ENCODE data around the gene ABCB1. TPM values are rescaled to one million over a fixed set of nuclear protein-coding genes. Genes with fewer than 3 reads are reported as not detected.

ABCB1 gene
- total and polyA plus RNA-seq, 9 of the 15 experiments (the other 6 are each of a cell fraction or from before 2014, with no cell fraction given) = 0.03 to 0.86 (median 0.52) TPM

DNA sequence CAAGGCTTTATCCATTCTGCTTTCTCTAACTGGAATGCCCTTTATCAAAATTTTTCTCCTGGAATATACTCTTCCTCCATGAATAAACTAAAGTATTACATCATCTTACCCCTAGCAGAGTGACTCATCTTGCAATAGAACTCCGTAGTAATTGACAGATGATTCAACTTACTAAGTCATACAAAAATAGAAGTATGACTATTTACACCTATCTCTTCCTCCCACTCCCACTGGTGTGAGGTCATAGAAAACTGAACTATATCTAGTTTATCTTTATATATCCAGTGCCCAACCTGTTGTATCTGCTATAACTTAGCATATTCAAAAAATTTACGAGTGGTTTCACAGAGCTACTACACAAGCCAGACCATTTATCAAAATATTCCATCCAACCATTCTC lies 26.1 kb downstream of the ABCB1 start (continued):
- TF ChIP-seq, protein P1, sequence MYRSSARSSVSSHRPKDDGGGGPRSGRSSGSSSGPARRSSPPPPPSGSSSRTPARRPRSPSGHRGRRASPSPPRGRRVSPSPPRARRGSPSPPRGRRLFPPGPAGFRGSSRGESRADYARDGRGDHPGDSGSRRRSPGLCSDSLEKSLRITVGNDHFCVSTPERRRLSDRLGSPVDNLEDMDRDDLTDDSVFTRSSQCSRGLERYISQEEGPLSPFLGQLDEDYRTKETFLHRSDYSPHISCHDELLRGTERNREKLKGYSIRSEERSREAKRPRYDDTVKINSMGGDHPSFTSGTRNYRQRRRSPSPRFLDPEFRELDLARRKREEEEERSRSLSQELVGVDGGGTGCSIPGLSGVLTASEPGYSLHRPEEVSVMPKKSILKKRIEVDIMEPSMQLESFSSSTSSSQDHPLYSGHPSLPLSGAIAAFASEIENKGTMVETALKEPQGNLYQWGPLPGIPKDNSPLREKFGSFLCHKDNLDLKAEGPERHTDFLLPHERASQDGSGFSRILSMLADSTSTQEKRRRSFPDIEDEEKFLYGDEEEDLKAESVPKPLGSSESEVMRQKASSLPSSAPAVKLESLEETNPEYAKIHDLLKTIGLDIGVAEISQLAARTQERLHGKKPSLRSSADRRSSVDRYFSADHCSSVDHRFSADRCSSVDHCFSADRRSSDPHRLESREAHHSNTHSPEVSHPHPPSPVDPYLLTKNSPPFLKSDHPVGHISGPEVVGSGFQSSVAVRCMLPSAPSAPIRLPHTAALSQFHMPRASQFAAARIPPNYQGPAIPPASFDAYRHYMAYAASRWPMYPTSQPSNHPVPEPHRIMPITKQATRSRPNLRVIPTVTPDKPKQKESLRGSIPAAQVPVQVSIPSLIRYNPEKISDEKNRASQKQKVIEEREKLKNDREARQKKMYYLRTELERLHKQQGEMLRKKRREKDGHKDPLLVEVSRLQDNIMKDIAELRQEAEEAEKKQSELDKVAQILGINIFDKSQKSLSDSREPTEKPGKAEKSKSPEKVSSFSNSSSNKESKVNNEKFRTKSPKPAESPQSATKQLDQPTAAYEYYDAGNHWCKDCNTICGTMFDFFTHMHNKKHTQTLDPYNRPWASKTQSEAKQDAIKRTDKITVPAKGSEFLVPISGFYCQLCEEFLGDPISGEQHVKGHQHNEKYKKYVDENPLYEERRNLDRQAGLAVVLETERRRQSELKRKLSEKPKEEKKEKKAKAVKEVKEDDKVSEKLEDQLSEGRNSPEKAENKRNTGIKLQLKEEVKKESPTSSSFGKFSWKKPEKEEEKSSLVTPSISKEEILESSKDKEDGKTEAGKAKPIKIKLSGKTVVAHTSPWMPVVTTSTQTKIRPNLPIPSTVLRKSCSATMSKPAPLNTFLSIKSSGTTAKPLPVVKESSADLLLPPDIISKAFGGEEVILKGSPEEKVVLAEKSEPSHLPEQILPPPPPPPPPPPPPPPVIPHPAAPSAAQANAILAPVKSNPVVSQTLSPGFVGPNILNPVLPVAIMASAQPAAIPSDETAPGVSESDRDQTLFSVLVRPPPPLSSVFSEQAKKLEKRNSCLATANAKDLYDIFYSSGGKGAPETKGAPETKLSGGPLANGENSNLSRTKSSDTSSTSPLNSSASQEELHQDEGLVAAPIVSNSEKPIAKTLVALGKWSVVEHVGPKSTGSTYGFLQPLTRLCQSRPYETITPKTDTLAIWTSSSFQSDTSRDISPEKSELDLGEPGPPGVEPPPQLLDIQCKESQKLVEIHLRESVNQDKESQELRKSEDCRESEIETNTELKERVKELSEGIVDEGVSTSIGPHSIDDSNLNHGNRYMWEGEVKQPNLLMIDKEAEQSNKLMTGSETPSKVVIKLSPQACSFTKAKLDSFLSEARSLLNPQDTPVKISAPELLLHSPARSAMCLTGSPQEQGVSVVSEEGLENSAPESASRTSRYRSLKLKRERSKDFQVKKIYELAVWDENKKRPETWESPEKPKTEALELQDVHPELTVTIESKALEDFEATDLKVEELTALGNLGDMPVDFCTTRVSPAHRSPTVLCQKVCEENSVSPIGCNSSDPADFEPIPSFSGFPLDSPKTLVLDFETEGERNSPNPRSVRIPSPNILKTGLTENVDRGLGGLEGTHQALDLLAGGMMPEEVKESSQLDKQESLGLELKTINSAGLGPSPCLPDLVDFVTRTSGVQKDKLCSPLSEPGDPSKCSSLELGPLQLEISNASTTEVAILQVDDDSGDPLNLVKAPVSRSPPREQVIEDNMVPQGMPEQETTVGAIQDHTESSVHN (IDR thresholded peaks at IDR 0.05; ENCODE audit: borderline replicate concordance in 1 of 2, low read depth in 1 of 2) = 0 out of 4 replicates have a peak, but pooled peaks of 1 of the 2 experiments have one; percentile 57
- TF ChIP-seq, protein P2, sequence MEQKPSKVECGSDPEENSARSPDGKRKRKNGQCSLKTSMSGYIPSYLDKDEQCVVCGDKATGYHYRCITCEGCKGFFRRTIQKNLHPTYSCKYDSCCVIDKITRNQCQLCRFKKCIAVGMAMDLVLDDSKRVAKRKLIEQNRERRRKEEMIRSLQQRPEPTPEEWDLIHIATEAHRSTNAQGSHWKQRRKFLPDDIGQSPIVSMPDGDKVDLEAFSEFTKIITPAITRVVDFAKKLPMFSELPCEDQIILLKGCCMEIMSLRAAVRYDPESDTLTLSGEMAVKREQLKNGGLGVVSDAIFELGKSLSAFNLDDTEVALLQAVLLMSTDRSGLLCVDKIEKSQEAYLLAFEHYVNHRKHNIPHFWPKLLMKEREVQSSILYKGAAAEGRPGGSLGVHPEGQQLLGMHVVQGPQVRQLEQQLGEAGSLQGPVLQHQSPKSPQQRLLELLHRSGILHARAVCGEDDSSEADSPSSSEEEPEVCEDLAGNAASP (IDR thresholded peaks at IDR 0.05) = no peak
- no peak for TF ChIP-seq ZFP30 (CRISPR knock-in tag; IDR thresholded peaks at IDR 0.05; ENCODE audit: borderline replicate concordance)
- TF ChIP-seq NFE2L1 (tag; IDR thresholded peaks at IDR 0.05; ENCODE audit: borderline replicate concordance, low read depth) = no peak
- TF ChIP-seq CREM (IDR thresholded peaks at IDR 0.05; ENCODE audit: low read depth) = peak; percentile 67; the same call in 1 of the 2 replicates
- TF ChIP-seq RBM14 (IDR thresholded peaks at IDR 0.05; ENCODE audit: borderline replicate concordance, insufficient read depth, low read depth, low read length) = no peak
- TF ChIP-seq ZKSCAN1 (IDR thresholded peaks at IDR 0.05; ENCODE audit: low read depth, low read length) = no peak
- TF ChIP-seq, protein P3, sequence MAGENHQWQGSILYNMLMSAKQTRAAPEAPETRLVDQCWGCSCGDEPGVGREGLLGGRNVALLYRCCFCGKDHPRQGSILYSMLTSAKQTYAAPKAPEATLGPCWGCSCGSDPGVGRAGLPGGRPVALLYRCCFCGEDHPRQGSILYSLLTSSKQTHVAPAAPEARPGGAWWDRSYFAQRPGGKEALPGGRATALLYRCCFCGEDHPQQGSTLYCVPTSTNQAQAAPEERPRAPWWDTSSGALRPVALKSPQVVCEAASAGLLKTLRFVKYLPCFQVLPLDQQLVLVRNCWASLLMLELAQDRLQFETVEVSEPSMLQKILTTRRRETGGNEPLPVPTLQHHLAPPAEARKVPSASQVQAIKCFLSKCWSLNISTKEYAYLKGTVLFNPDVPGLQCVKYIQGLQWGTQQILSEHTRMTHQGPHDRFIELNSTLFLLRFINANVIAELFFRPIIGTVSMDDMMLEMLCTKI (IDR thresholded peaks at IDR 0.05; ENCODE audit: partially characterized antibody) = no peak
- TF ChIP-seq, protein P4, sequence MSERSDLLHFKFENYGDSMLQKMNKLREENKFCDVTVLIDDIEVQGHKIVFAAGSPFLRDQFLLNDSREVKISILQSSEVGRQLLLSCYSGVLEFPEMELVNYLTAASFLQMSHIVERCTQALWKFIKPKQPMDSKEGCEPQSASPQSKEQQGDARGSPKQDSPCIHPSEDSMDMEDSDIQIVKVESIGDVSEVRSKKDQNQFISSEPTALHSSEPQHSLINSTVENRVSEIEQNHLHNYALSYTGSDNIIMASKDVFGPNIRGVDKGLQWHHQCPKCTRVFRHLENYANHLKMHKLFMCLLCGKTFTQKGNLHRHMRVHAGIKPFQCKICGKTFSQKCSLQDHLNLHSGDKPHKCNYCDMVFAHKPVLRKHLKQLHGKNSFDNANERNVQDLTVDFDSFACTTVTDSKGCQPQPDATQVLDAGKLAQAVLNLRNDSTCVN (CRISPR knock-in tag; IDR thresholded peaks at IDR 0.05) = no peak
- no peak for TF ChIP-seq SMARCC2 (IDR thresholded peaks at IDR 0.05; ENCODE audit: low read depth)
- no peak for TF ChIP-seq DDX20 (tag; IDR thresholded peaks at IDR 0.05; ENCODE audit: low read depth)
- TF ChIP-seq CAMTA2 (CRISPR knock-in tag; conservative IDR thresholded peaks at IDR 0.05) = no peak
- no peak for TF ChIP-seq MIER1 (IDR thresholded peaks at IDR 0.05; ENCODE audit: low read depth)

All from K562 (cell line).